ENCODE data around the gene BBOF1. TPM values are rescaled to one million over a fixed set of nuclear protein-coding genes. Genes with fewer than 3 reads are reported as not detected.

The BBOF1 gene
- polyA plus RNA-seq, 1 donor, result 22.3 TPM

DNA sequence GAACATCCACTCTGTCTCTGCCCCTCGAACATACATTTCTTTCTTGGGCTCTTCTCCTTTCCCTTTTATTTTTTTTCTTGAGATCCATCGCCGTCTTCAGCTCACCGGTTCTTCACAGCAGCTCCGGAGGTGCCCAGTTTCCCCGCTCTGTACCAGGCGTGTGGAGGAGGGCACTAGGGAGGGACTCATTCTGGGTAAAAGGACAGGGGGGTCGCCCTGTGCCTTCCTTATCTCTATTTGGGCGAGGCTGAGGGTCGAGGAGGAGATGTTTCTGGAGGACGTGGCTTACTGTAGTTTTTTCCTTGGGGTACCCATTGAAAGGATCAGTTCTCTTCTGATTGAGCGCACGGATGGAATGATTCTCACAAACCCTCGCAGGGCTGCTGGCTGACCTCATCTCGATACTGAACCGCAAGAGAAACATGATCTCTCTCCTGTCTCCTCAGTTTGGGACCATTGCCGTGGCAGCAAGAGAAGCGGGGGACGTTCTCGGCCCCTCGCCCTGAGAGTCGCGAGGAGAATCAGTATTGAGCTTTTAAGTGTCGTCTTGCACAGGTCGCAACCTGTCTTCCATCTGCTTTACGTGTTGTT lies 66.0 kb downstream of the BBOF1 start:
- no peak for DNase-seq

- DNase-seq, result no peak
These were observed 66.7 kb downstream of the BBOF1 start for GRCh38 chr14:74085828-74086227.

- no peak for DNase-seq
These were observed 70.3 kb downstream of the BBOF1 start for GRCh38 chr14:74089251-74090020.

- DNase-seq, result no peak
These were observed 86.2 kb downstream of the BBOF1 start for GRCh38 chr14:74105381-74105780.

DNA sequence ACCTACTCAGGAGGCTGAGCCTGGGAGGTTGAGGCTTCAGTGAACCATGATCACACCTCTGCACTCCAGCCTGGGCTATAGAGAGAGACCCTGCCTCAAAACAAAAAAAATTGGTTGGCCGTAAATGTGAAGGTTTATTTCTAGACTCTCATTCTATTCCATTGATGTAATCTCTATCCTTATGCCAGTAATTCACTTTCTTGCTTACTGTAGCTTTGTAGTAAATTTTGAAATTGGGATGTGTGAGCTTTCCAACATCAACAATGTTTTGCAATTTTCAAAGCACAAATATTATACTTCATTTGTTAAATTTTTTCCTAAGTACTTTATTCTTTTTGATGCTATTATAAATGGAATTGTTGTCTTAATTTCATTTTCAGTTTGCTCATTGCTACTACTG lies 90.2 kb downstream of the BBOF1 start:
- DNase-seq, result no peak

GRCh38 chr14:74111395-74112216 lies 92.5 kb downstream of the BBOF1 start:
- DNase-seq, result peak; percentile 58

Other genes with a start within 250 kb of the BBOF1 start
- gene PTGR2, start 167.5 kb upstream of the BBOF1 start, polyA plus RNA-seq (ENCODE audit: insufficient read length), result 28.5 TPM
- 65.5 TPM for gene ZNF410, start 132.5 kb upstream of the BBOF1 start, polyA plus RNA-seq (ENCODE audit: insufficient read length)
- gene FAM161B, start 69.3 kb upstream of the BBOF1 start, polyA plus RNA-seq (ENCODE audit: insufficient read length), result 15.2 TPM
- 39.0 TPM for gene COQ6, start 69.0 kb upstream of the BBOF1 start, polyA plus RNA-seq (ENCODE audit: insufficient read length)
- 70.0 TPM for gene ENTPD5, start 61 bp upstream of the BBOF1 start, polyA plus RNA-seq (ENCODE audit: insufficient read length)
- gene ALDH6A1, start 65.1 kb downstream of the BBOF1 start, polyA plus RNA-seq (ENCODE audit: insufficient read length), result 144 TPM
- gene LIN52, start 65.6 kb downstream of the BBOF1 start, polyA plus RNA-seq (ENCODE audit: insufficient read length), result 22.7 TPM
- 0.10 TPM for gene VSX2, start 220.1 kb downstream of the BBOF1 start, polyA plus RNA-seq (ENCODE audit: insufficient read length)